Fibroblast of villous mesenchyme (primary cell): Measurements from ENCODE around the gene GGT6. TPM values are rescaled to one million over a fixed set of nuclear protein-coding genes. Genes with fewer than 3 reads are reported as not detected.

Experiments
- DNase-seq: peaks from one replicate; pipeline ENCODE4 v3.0.0-alpha.2; 2010; ENCODE audit warnings: low read depth
- H3K4me3 ChIP-seq: 2 replicates; pipeline ENCODE4 v1.5.1; 2011; ENCODE audit warnings: low read depth, mild to moderate bottlenecking, low read length
- total RNA-seq: library from RNA; depleted of rRNA; stranded (reverse); fragments of >200 nt; gene quantifications from 2 replicates; pipeline ENCODE4 v1.2.3, GENCODE V29; 2012
- TF ChIP-seq, protein P1 (sequence below): IDR thresholded peaks from 2 replicates; pipeline ENCODE4 v1.5.1; 2012; ENCODE audit warnings: low read depth, mild to moderate bottlenecking, low read length; ENCODE audit not compliant: insufficient read depth

GGT6 gene
- total RNA-seq, 1 donor: not detected

DNA sequence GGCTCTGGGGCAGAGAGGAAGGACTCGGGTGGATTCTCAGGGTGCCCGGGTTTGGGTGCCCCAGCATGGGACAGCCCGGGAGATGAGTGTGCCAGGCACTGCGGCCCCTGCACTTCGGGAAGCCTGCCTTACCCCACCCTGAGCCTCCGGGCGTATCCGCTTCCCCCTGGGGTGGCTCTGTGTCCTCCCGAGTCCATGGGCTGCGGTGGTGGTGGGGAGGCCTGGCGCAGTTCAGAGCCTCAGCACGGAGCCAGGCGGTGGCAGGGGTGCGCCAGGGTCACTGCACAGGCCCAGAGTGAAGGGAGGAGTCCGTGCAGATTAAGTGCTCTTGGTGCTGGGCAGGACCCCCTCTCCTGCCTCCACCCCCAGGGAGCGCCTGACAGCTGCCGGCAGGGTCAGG lies 25.9 kb downstream of the GGT6 start:
- no peak for DNase-seq
- TF ChIP-seq, protein P1, sequence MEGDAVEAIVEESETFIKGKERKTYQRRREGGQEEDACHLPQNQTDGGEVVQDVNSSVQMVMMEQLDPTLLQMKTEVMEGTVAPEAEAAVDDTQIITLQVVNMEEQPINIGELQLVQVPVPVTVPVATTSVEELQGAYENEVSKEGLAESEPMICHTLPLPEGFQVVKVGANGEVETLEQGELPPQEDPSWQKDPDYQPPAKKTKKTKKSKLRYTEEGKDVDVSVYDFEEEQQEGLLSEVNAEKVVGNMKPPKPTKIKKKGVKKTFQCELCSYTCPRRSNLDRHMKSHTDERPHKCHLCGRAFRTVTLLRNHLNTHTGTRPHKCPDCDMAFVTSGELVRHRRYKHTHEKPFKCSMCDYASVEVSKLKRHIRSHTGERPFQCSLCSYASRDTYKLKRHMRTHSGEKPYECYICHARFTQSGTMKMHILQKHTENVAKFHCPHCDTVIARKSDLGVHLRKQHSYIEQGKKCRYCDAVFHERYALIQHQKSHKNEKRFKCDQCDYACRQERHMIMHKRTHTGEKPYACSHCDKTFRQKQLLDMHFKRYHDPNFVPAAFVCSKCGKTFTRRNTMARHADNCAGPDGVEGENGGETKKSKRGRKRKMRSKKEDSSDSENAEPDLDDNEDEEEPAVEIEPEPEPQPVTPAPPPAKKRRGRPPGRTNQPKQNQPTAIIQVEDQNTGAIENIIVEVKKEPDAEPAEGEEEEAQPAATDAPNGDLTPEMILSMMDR: no peak
- H3K4me3 ChIP-seq: no peak overlapping the region

DNA sequence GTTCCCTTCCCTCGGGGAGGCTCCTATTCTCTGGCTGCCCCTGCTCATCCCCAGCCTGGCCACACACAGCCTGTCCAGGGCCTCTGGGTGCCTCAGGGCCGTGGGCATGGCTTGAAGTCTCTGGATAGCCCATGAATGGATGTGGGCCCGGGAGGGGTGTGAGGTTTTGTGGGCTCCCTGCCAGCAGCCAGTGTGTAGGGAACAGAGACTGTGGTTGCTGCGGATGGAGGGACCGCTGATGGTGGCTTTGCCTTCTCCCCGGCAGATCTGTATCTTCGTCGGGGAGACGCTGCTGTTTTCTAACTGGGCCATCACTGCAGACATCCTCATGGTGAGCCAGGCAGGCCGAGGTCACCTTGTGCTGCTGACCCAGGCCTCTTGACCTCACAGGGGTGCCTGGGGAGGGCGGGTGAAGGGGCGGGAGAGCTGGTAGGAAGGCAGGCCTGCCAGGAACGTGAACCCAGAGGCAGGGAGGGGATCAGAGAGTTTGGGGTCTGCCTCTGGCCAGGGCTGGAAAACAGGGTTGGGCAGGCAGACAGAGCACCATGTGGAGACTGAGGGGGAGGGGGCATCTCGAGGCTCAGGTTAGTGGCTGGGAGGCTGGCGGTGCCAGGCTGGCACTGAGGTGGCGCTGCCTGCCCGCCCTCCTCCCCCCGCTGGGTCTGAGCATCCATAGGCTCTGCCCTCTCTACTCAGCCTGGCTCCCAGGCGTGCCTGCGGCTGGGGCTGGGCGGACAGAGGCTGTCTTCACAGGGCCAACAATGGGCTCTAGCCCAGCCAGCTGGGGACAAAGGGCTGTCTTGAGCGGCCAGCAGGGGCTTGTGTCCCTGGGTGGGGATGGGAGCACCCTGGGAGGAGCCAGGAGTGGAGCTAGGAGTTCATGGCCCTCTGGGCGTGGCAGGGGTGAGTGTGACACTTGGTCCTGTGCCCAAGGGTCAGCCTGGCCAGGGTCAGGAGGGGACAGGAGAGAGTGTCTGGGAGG lies 26.6 kb downstream of the GGT6 start:
- no peak for DNase-seq
- TF ChIP-seq, protein P1: no peak
- no peak overlapping the region for H3K4me3 ChIP-seq

DNA sequence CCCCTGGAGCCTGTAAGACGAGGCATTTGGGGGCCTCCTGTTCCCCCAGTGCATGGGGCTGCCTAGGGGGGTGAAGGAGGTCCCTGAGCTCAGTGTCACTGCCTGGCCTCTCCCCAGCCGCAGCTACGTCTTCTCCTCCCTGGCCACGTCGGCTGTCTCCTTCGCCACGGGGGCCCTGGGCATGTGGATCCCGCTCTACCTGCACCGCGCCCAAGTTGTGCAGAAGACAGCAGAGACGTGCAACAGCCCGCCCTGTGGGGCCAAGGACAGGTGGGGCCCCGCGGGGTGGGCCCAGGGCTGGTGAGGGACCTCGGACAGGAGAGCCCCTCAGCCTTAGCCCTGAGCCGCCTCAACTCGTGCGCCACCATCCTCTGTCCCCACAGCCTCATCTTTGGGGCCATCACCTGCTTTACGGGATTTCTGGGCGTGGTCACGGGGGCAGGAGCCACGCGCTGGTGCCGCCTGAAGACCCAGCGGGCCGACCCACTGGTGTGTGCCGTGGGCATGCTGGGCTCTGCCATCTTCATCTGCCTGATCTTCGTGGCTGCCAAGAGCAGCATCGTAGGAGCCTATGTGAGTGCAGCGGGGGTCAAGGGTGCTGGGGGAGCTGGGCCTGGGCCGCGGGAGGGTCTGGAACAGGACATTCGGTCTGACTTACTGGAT lies 27.4 kb downstream of the GGT6 start:
- no peak overlapping the region for H3K4me3 ChIP-seq
- no peak for DNase-seq
- TF ChIP-seq, protein P1: no peak

DNA sequence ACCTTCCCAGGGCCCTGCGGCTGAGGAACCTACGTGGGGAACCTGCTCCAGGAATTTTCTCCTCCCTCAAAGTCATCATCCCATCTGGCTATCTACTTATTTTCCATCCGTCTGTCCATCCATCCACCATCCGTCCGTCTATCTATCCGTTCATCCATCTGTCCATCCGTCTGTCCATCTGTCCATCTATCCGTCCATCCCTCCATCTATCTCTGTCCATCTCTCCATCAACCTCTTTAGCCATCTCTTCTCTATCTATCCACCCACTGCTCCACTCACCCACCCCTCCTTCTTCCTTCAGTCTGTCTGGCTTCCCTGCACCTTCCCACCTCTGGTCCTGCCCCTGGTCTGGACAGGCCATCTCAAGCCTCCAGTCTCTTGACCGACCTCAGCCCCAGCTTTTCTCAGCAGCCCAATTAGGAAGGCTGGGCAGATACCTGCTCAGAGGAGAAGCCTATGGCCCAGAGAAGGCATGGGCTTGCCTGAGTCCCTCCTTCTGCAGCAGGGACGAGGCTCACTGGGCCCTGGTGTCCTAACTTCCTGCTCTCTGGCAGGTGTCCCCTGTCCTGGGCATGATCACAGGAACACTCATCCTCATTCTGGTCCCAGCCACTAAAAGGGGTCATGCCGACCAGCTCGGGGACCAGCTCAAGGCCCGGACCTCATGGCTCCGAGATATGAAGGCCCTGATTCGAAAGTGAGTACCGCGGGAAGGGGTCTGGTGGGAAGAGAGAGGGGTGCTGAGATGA lies 28.2 kb downstream of the GGT6 start:
- no peak overlapping the region for H3K4me3 ChIP-seq
- TF ChIP-seq, protein P1: no peak
- DNase-seq: no peak

DNA sequence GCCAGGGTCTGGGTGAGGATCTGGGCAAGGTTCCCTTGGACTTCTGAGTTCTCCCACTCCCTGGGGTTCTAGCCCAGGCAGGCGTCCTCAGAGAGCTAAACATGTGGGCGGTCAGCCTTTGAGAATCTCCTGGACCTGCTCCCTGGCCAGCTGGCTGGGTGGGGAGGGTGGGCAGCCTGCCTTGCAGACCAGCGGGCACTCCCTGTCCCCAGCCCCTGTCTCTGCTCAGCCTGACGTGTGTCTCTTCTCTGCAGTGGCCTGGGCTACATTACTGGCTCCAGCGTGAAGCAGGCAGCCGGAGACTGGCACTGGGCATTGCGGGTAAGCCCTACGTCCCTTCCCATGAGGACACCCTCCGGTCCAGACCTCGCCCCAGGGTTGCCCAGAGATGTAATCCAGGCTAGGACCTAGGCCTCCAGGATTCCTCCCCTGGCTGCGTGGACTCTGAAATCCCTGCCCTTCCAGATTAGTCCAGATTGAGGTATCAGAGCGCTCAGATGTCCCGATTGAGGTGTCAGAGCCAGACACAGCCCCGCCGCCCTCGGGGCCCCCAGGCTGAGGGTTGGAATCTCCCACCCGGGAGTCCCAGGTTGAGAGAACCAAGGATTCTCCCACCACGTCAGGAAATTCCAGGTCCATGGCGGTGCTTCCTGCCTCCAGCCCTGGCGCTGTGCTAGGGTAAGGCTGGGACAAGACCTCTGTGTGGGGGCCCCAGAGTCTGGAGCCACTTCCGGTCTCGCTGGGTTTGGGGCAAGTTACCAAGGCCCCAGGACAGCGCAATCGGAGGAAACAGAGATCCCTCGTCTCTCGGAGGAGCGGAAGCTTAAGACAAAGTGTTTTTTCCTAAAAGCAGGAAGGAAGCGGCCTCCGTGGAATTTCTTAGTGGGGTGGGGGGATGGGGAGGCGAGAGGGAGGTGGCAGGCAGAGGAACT lies 29.3 kb downstream of the GGT6 start:
- TF ChIP-seq, protein P1: no peak
- DNase-seq: no peak

More for the DNA sequence above, 29.3 kb downstream of the GGT6 start:
- H3K4me3 ChIP-seq: no peak overlapping the region
